OCI-LY1 (cell line): Measurements from ENCODE around the gene P4HA1.

Experiments used
- CTCF ChIP-seq: fragments of 200-600 bp; sonication (generic), shearing (Covaris generic); IDR thresholded peaks from 2 replicates; pipeline ENCODE4 v1.5.1; 2017; ENCODE audit warnings: mild to moderate bottlenecking, antibody characterized with exemption, low read length, moderate library complexity, mixed read lengths
- EZH2 ChIP-seq: fragments of 200-600 bp; sonication (generic), shearing (Covaris generic); IDR thresholded peaks from 2 replicates; pipeline ENCODE4 v1.8.0; 2017; ENCODE audit warnings: borderline replicate concordance, mixed run types, mild to moderate bottlenecking, antibody characterized with exemption, low read length, moderate library complexity, mixed read lengths

DNA sequence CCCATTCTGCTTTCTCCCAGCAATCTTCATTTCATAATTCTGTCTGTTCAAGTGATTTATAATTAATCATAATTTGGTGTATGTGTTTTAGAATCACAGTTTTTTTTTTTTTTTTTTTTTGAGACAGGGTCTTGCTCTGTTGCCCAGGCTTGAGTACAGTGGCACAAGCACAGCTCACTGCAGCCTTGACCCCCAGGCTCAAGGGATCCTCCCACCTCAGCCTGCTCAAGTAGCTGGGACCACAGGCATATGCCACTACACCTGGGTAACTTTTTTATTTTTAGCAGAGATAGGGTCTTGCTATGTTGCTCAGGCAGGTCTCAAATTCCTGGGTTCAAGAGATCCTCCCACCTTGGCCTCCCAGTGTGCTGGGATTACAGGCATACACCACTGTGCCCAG is 92.8 kb downstream of the P4HA1 start:
- TF ChIP-seq CTCF (no peak), EZH2 (no peak)
